ENCODE data around the gene COX19.

Gene COX19

GRCh38 chr7:1018334-1018695 lies 43.0 kb upstream of the COX19 start:
- peaks cover 0 to 5% of the 10 kb centered on the region in 2 donors for H3K4me1 ChIP-seq (ENCODE audit: control insufficient read depth in 1 of 2, insufficient read depth in 2 of 2, low read length in 2 of 2)
- no peak overlapping the region for H3K27ac ChIP-seq (ENCODE audit: low read depth, low read length)
- no peak overlapping the region for H3K4me3 ChIP-seq (ENCODE audit: low read depth in 1 of 2, low read length in 2 of 2)
- no peaks in the 10 kb centered on the region for H3K27me3 ChIP-seq (ENCODE audit: control insufficient read depth in 1 of 2, insufficient read depth in 2 of 2, low read length in 2 of 2)
- H3K9ac ChIP-seq (ENCODE audit: low read depth in 1 of 2, low read length in 2 of 2), result no peak overlapping the region
- H3K36me3 ChIP-seq (ENCODE audit: control insufficient read depth in 1 of 2, insufficient read depth in 2 of 2, low read length in 2 of 2), result peaks cover 2 to 9% of the 10 kb centered on the region in 2 donors
- no peaks in the 10 kb centered on the region for H3K9me3 ChIP-seq (ENCODE audit: control insufficient read depth in 1 of 2, low read length in 2 of 2)

GRCh38 chr7:1017586-1018333 lies 42.4 kb upstream of the COX19 start:
- peaks cover 2 to 9% of the 10 kb centered on the region in 2 donors for H3K36me3 ChIP-seq (ENCODE audit: control insufficient read depth in 1 of 2, insufficient read depth in 2 of 2, low read length in 2 of 2)

DNA sequence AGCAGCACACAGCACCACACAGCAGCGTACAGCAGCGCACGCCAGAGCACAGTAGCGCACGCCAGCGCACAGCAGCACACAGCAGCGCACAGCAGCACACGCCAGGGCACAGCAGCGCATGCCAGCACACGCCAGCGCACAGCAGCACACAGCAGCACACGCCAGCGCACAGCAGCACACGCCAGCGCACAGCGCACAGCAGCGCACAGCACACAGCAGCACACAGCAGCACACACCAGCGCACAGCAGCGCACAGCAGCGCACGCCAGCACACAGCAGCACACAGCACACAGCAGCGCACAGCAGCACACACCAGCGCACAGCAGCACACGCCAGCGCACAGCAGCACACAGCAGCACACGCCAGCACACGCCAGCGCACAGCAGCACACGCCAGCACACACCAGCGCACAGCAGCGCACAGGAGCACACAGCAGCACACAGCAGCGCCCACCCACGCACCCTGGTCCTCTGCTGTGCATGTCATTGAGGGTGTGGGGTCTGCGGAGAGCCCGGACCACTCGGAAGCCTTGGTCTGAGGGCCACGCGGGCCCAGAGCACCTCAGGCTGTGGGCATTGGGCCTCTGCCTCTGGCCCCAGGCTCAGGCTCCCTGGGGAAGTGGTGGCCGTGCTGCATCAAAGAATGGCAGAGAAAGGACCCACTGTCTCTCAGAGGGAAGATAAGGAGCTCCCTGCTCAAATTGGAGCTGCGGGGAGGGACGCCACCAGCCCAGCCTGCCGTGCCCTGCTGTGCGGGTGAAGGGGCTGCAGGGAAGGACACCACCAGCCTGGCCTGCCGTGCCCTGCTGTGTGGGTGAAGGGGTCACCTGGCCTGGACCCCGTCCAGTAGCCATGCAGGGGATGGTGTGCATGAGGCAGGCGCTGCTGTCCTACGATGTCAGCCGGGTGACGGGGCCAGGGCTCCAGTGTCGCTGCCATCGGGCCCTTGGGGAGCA lies 41.5 kb upstream of the COX19 start:
- Histone ChIP-seq H3K27me3 (ENCODE audit: control insufficient read depth in 1 of 2, insufficient read depth in 2 of 2, low read length in 2 of 2) (no peaks in the 10 kb centered on the region), H3K9me3 (ENCODE audit: control insufficient read depth in 1 of 2, low read length in 2 of 2) (no peaks in the 10 kb centered on the region), H3K9ac (ENCODE audit: low read depth in 1 of 2, low read length in 2 of 2) (no peak overlapping the region), H3K4me3 (ENCODE audit: low read depth in 1 of 2, low read length in 2 of 2) (no peak overlapping the region), H3K4me1 (ENCODE audit: control insufficient read depth in 1 of 2, insufficient read depth in 2 of 2, low read length in 2 of 2) (no peaks in the 10 kb centered on the region), H3K27ac (ENCODE audit: low read depth, low read length) (no peak overlapping the region), H3K36me3 (ENCODE audit: control insufficient read depth in 1 of 2, insufficient read depth in 2 of 2, low read length in 2 of 2) (peaks cover 2 to 9% of the 10 kb centered on the region in 2 donors)

More at GRCh38 chr7:1017586-1018333, 42.4 kb upstream of the COX19 start:
- Histone ChIP-seq H3K27ac (ENCODE audit: low read depth, low read length) (no peak overlapping the region), H3K27me3 (ENCODE audit: control insufficient read depth in 1 of 2, insufficient read depth in 2 of 2, low read length in 2 of 2) (no peaks in the 10 kb centered on the region), H3K9ac (ENCODE audit: low read depth in 1 of 2, low read length in 2 of 2) (no peak overlapping the region), H3K9me3 (ENCODE audit: control insufficient read depth in 1 of 2, low read length in 2 of 2) (no peaks in the 10 kb centered on the region), H3K4me1 (ENCODE audit: control insufficient read depth in 1 of 2, insufficient read depth in 2 of 2, low read length in 2 of 2) (no peaks in the 10 kb centered on the region), H3K4me3 (ENCODE audit: low read depth in 1 of 2, low read length in 2 of 2) (no peak overlapping the region)

DNA sequence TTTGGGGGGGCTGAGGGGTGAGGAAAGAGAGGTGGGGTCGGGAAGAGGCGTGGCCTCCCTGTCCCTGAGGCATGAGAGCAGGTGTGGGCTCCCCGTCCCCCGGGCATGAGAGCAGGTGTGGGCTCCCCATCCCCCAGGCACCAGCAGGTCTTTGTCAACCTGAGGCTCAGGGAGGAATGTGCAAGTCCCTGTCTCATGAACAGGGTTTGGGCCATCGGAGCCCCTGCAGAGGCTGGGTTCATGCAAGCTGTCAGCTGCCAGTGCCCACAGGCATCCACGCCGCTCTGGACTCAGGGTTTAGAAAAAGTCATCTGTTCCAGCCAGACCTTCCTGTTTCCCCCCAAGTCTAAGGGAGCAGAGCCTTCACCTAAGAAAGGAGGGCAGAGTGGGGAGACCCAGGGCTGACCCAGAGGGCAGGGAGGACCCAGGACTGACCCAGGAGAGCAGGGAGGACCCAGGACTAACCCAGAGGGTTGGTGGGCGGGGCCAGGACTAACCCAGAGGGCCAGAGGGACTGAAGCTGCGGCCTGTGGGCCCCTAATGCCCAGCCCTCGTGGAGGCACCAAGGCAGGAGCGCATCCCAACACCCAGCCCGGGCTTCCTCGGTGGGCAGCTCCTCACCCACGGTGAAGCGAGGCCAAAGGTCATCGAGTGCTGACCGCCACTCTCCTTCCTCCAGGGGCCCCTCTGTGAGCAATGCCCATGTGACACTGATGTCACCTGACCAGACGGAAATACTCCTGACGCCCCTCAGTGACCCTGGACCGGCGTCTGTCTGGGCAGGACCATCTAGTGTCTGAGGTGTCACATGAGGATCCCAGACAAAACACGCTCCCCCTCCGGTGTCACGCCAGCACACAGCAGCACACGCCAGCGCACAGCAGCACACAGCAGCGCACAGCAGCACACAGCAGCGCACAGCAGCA lies 40.1 kb upstream of the COX19 start:
- no peaks in the 10 kb centered on the region for H3K9me3 ChIP-seq (ENCODE audit: control insufficient read depth in 1 of 2, low read length in 2 of 2)
- no peaks in the 10 kb centered on the region for H3K27me3 ChIP-seq (ENCODE audit: control insufficient read depth in 1 of 2, insufficient read depth in 2 of 2, low read length in 2 of 2)
- no peak overlapping the region for H3K9ac ChIP-seq (ENCODE audit: low read depth in 1 of 2, low read length in 2 of 2)
- H3K36me3 ChIP-seq (ENCODE audit: control insufficient read depth in 1 of 2, insufficient read depth in 2 of 2, low read length in 2 of 2), result peaks cover 0 to 2% of the 10 kb centered on the region in 2 donors
- no peak overlapping the region for H3K4me3 ChIP-seq (ENCODE audit: low read depth in 1 of 2, low read length in 2 of 2)
- no peaks in the 10 kb centered on the region for H3K4me1 ChIP-seq (ENCODE audit: control insufficient read depth in 1 of 2, insufficient read depth in 2 of 2, low read length in 2 of 2)
- H3K27ac ChIP-seq (ENCODE audit: low read depth, low read length), result no peak overlapping the region

- H3K4me1 ChIP-seq (ENCODE audit: control insufficient read depth in 1 of 2, insufficient read depth in 2 of 2, low read length in 2 of 2), result no peaks in the 10 kb centered on the region
- no peak overlapping the region for H3K27ac ChIP-seq (ENCODE audit: low read depth, low read length)
- no peaks in the 10 kb centered on the region for H3K27me3 ChIP-seq (ENCODE audit: control insufficient read depth in 1 of 2, insufficient read depth in 2 of 2, low read length in 2 of 2)
- no peak overlapping the region for H3K4me3 ChIP-seq (ENCODE audit: low read depth in 1 of 2, low read length in 2 of 2)
- H3K9ac ChIP-seq (ENCODE audit: low read depth in 1 of 2, low read length in 2 of 2), result no peak overlapping the region
- peaks cover 0 to 4% of the 10 kb centered on the region in 2 donors for H3K36me3 ChIP-seq (ENCODE audit: control insufficient read depth in 1 of 2, insufficient read depth in 2 of 2, low read length in 2 of 2)
- no peaks in the 10 kb centered on the region for H3K9me3 ChIP-seq (ENCODE audit: control insufficient read depth in 1 of 2, low read length in 2 of 2)
These were observed 39.3 kb upstream of the COX19 start for GRCh38 chr7:1014681-1015080.

DNA sequence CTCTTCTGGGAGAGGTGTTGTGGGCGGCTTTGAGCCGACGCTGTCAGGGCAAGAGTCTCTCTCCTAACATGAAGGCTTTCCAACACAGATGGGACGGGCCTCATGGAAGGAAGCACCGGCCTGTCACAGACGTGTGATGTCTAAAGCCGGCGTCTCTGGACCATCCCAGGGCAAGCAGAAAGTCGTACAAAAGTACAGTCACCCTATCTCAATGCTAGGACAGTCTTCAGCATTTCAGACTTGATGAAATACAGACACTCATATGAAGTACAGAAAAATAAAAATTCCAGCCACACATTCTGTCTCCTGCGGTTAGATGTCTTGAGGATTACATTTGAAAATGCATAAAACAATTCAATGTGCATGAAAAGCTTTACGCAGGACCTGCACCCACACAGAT lies 38.2 kb upstream of the COX19 start:
- Histone ChIP-seq H3K4me3 (ENCODE audit: low read depth in 1 of 2, low read length in 2 of 2) (no peak overlapping the region), H3K36me3 (ENCODE audit: control insufficient read depth in 1 of 2, insufficient read depth in 2 of 2, low read length in 2 of 2) (peaks cover 0 to 15% of the 10 kb centered on the region in 2 donors), H3K27ac (ENCODE audit: low read depth, low read length) (no peak overlapping the region), H3K9me3 (ENCODE audit: control insufficient read depth in 1 of 2, low read length in 2 of 2) (no peaks in the 10 kb centered on the region), H3K9ac (ENCODE audit: low read depth in 1 of 2, low read length in 2 of 2) (no peak overlapping the region), H3K4me1 (ENCODE audit: control insufficient read depth in 1 of 2, insufficient read depth in 2 of 2, low read length in 2 of 2) (no peaks in the 10 kb centered on the region), H3K27me3 (ENCODE audit: control insufficient read depth in 1 of 2, insufficient read depth in 2 of 2, low read length in 2 of 2) (no peaks in the 10 kb centered on the region)

- Histone ChIP-seq H3K27ac (ENCODE audit: low read depth, low read length) (no peak overlapping the region), H3K9ac (ENCODE audit: low read depth in 1 of 2, low read length in 2 of 2) (no peak overlapping the region), H3K36me3 (ENCODE audit: control insufficient read depth in 1 of 2, insufficient read depth in 2 of 2, low read length in 2 of 2) (peaks cover 0 to 13% of the 10 kb centered on the region in 2 donors), H3K27me3 (ENCODE audit: control insufficient read depth in 1 of 2, insufficient read depth in 2 of 2, low read length in 2 of 2) (no peaks in the 10 kb centered on the region), H3K9me3 (ENCODE audit: control insufficient read depth in 1 of 2, low read length in 2 of 2) (no peaks in the 10 kb centered on the region), H3K4me1 (ENCODE audit: control insufficient read depth in 1 of 2, insufficient read depth in 2 of 2, low read length in 2 of 2) (no peaks in the 10 kb centered on the region), H3K4me3 (ENCODE audit: low read depth in 1 of 2, low read length in 2 of 2) (no peak overlapping the region)
These were observed 37.4 kb upstream of the COX19 start for GRCh38 chr7:1012716-1013095.

GRCh38 chr7:1012004-1012715 lies 36.8 kb upstream of the COX19 start:
- Histone ChIP-seq H3K9me3 (ENCODE audit: control insufficient read depth in 1 of 2, low read length in 2 of 2) (no peaks in the 10 kb centered on the region), H3K27me3 (ENCODE audit: control insufficient read depth in 1 of 2, insufficient read depth in 2 of 2, low read length in 2 of 2) (no peaks in the 10 kb centered on the region), H3K4me1 (ENCODE audit: control insufficient read depth in 1 of 2, insufficient read depth in 2 of 2, low read length in 2 of 2) (no peaks in the 10 kb centered on the region), H3K9ac (ENCODE audit: low read depth in 1 of 2, low read length in 2 of 2) (no peak overlapping the region), H3K4me3 (ENCODE audit: low read depth in 1 of 2, low read length in 2 of 2) (no peak overlapping the region), H3K36me3 (ENCODE audit: control insufficient read depth in 1 of 2, insufficient read depth in 2 of 2, low read length in 2 of 2) (peaks cover 0 to 13% of the 10 kb centered on the region in 2 donors), H3K27ac (ENCODE audit: low read depth, low read length) (no peak overlapping the region)

GRCh38 chr7:1011297-1012003 lies 36.1 kb upstream of the COX19 start:
- no peak overlapping the region for H3K9ac ChIP-seq (ENCODE audit: low read depth in 1 of 2, low read length in 2 of 2)
- H3K36me3 ChIP-seq (ENCODE audit: control insufficient read depth in 1 of 2, insufficient read depth in 2 of 2, low read length in 2 of 2), result peaks cover 0 to 13% of the 10 kb centered on the region in 2 donors
- H3K4me1 ChIP-seq (ENCODE audit: control insufficient read depth in 1 of 2, insufficient read depth in 2 of 2, low read length in 2 of 2), result no peaks in the 10 kb centered on the region
- no peak overlapping the region for H3K27ac ChIP-seq (ENCODE audit: low read depth, low read length)
- H3K9me3 ChIP-seq (ENCODE audit: control insufficient read depth in 1 of 2, low read length in 2 of 2), result no peaks in the 10 kb centered on the region
- no peaks in the 10 kb centered on the region for H3K27me3 ChIP-seq (ENCODE audit: control insufficient read depth in 1 of 2, insufficient read depth in 2 of 2, low read length in 2 of 2)
- no peak overlapping the region for H3K4me3 ChIP-seq (ENCODE audit: low read depth in 1 of 2, low read length in 2 of 2)

Measured in duodenal mucosa (tissue), 2 donors.